Natural killer cell (primary cell): ENCODE measurements around the gene ESYT2. TPM values are rescaled to one million over a fixed set of nuclear protein-coding genes. Genes with fewer than 3 reads are reported as not detected.

ENCODE experiments used
- ATAC-seq, 3 donors: fragments of 150-1000 bp in 2 of 3; fragments of 200-7000 bp in 1 of 3; cut with Tn5 transposase; 1 replicate in 1 of 3; 2 replicates in 2 of 3; pipeline ENCODE4 v1.10.0; 2021; ENCODE audit warnings: mild to moderate bottlenecking in 2 of 3, moderate library complexity in 2 of 3
- DNase-seq, 2 donors: peaks; one replicate each; pipeline versions ENCODE4 v3.0.0 to v3.0.0-alpha.2; 2013 to 2021; ENCODE audit warnings: mixed read lengths in 1 of 2
- H3K27ac ChIP-seq: one replicate; pipeline ENCODE4 v1.5.1; 2013; ENCODE audit warnings: mild to moderate bottlenecking, low read length
- H3K27me3 ChIP-seq: one replicate; pipeline ENCODE4 v1.6.1; 2013; ENCODE audit warnings: low read length; ENCODE audit not compliant: control insufficient read depth, insufficient read depth
- H3K36me3 ChIP-seq: one replicate; pipeline ENCODE4 v1.6.1; 2013; ENCODE audit warnings: low read length; ENCODE audit not compliant: control insufficient read depth, insufficient read depth
- H3K4me1 ChIP-seq: one replicate; pipeline ENCODE4 v1.6.1; 2013; ENCODE audit warnings: low read length; ENCODE audit not compliant: control insufficient read depth, insufficient read depth
- H3K4me3 ChIP-seq: one replicate; pipeline ENCODE4 v1.5.1; 2013; ENCODE audit warnings: low read length
- H3K9me3 ChIP-seq: one replicate; pipeline ENCODE4 v1.6.1; 2013; ENCODE audit warnings: low read length; ENCODE audit not compliant: control insufficient read depth, insufficient read depth
- H3K27ac Mint-ChIP-seq, 2 donors: one replicate each; pipeline ENCODE4 v1.8.0; 2022; ENCODE audit warnings: mild to moderate bottlenecking in 2 of 2, mixed read lengths in 2 of 2, moderate library complexity in 1 of 2
- H3K27me3 Mint-ChIP-seq, 2 donors: one replicate each; pipeline ENCODE4 v1.8.0; 2022; ENCODE audit warnings: low read depth in 2 of 2, mixed read lengths in 2 of 2
- H3K36me3 Mint-ChIP-seq: one replicate; pipeline ENCODE4 v1.8.0; 2022; ENCODE audit warnings: mixed read lengths
- H3K4me1 Mint-ChIP-seq, 2 donors: one replicate each; pipeline ENCODE4 v1.8.0; 2022; ENCODE audit warnings: mixed read lengths in 2 of 2
- H3K4me3 Mint-ChIP-seq: one replicate; pipeline ENCODE4 v1.8.0; 2022; ENCODE audit warnings: mild to moderate bottlenecking, moderate library complexity, mixed read lengths
- H3K9me3 Mint-ChIP-seq, 2 donors: one replicate each; pipeline ENCODE4 v1.8.0; 2022; ENCODE audit warnings: mixed read lengths in 2 of 2
- CTCF ChIP-seq: fragments of 200-600 bp; IDR thresholded peaks from one replicate; pipeline ENCODE4 v1.8.0; 2022; ENCODE audit warnings: antibody characterized with exemption
- WGBS: methylation state at CpG from one replicate; pipeline ENCODE4 v1.1.7; 2013; ENCODE audit warnings: missing lambda C conversion rate; ENCODE audit not compliant: insufficient coverage; 5-methylcytosine and 5-hydroxymethylcytosine counted together
- intact Hi-C: fragments of 100-400 bp; cut with micrococcal nuclease; formaldehyde crosslinking; loops from one replicate; pipeline ENCODE4 v1.14.2; 2022
- total RNA-seq, 4 donors: library from RNA; stranded (reverse); fragments of 120-200 nt in 1 of 4; gene quantifications; one replicate each; pipeline versions ENCODE4 v1.2.3 to v1.2.4, GENCODE V29; 2013 to 2022

ESYT2 gene
- total RNA-seq, 3 donors from 2014 or later (not counting 1 experiment from before 2014, with no cell fraction given), result 137 to 163 (median 160) TPM

GRCh38 chr7:158761945-158762344 lies 67.4 kb downstream of the ESYT2 start:
- H3K27me3 ChIP-seq, result no peaks in the 10 kb centered on the region
- H3K36me3 ChIP-seq, result peaks cover 87% of the 10 kb centered on the region
- intact Hi-C loops, result no loop called here
- Mint-ChIP-seq H3K4me1 (peaks cover 6 to 24% of the 10 kb centered on the region in 2 donors), H3K9me3 (no peaks in the 10 kb centered on the region), H3K27ac (peak overlapping the region; percentile 45 to 53), H3K36me3 (peaks cover 54% of the 10 kb centered on the region), H3K27me3 (no peaks in the 10 kb centered on the region), H3K4me3 (no peak overlapping the region)
- DNase-seq, result no peak
- WGBS, result over 99% methylated on average over 12 of the region's 12 CpGs
- ATAC-seq, result no peak
- H3K4me3 ChIP-seq, result no peak overlapping the region
- no peaks in the 10 kb centered on the region for H3K9me3 ChIP-seq
- no peak overlapping the region for H3K27ac ChIP-seq
- H3K4me1 ChIP-seq, result no peaks in the 10 kb centered on the region
- TF ChIP-seq CTCF, result no peak

- Histone ChIP-seq H3K9me3 (no peaks in the 10 kb centered on the region), H3K4me3 (no peak overlapping the region), H3K36me3 (peaks cover 86% of the 10 kb centered on the region), H3K4me1 (no peaks in the 10 kb centered on the region), H3K27ac (no peak overlapping the region), H3K27me3 (no peaks in the 10 kb centered on the region)
- Mint-ChIP-seq H3K4me3 (no peak overlapping the region), H3K27ac (peak overlapping the region; percentile 2 to 53), H3K9me3 (no peaks in the 10 kb centered on the region), H3K4me1 (peaks cover 6 to 17% of the 10 kb centered on the region in 2 donors), H3K36me3 (peaks cover 54% of the 10 kb centered on the region), H3K27me3 (no peaks in the 10 kb centered on the region)
- DNase-seq, result peak in 1 of 2 donors; percentile 57
- intact Hi-C loops, result no loop called here
- TF ChIP-seq CTCF, result no peak
- 95% methylated on average over 7 of the region's 8 CpGs for WGBS
- peak in 1 of 3 donors; percentile 29 for ATAC-seq
Observed at GRCh38 chr7:158760936-158761335, 68.4 kb downstream of the ESYT2 start.

- no peaks in the 10 kb centered on the region for H3K27me3 Mint-ChIP-seq
- no peaks in the 10 kb centered on the region for H3K4me1 ChIP-seq
- H3K27ac Mint-ChIP-seq, result peak overlapping the region; percentile 2 to 53
- no peak for TF ChIP-seq CTCF
- no peak overlapping the region for H3K4me3 Mint-ChIP-seq
- peaks cover 54% of the 10 kb centered on the region for H3K36me3 Mint-ChIP-seq
- H3K4me3 ChIP-seq, result no peak overlapping the region
- ATAC-seq, result no peak
- no CpG with 5 or more reads among the region's 3 CpGs for WGBS
- DNase-seq, result no peak
- peaks cover 6 to 17% of the 10 kb centered on the region in 2 donors for H3K4me1 Mint-ChIP-seq
- no peaks in the 10 kb centered on the region for H3K27me3 ChIP-seq
- H3K9me3 ChIP-seq, result no peaks in the 10 kb centered on the region
- H3K27ac ChIP-seq, result no peak overlapping the region
- no peaks in the 10 kb centered on the region for H3K9me3 Mint-ChIP-seq
- peaks cover 85% of the 10 kb centered on the region for H3K36me3 ChIP-seq
- intact Hi-C loops, result no loop called here
Observed at GRCh38 chr7:158760445-158760764, 68.9 kb downstream of the ESYT2 start.

GRCh38 chr7:158759749-158760444 lies 69.4 kb downstream of the ESYT2 start:
- no peak overlapping the region for H3K4me3 ChIP-seq
- H3K4me1 ChIP-seq, result no peaks in the 10 kb centered on the region
- Mint-ChIP-seq H3K27me3 (no peaks in the 10 kb centered on the region), H3K36me3 (peaks cover 53% of the 10 kb centered on the region), H3K27ac (peak overlapping the region in 1 of 2 donors; percentile 2), H3K4me1 (peaks cover 7 to 17% of the 10 kb centered on the region in 2 donors), H3K9me3 (no peaks in the 10 kb centered on the region), H3K4me3 (no peak overlapping the region)
- no peaks in the 10 kb centered on the region for H3K9me3 ChIP-seq
- intact Hi-C loops, result no loop called here
- no peak overlapping the region for H3K27ac ChIP-seq
- no peak for TF ChIP-seq CTCF
- DNase-seq (no peak), ATAC-seq (no peak)
- 95% methylated on average over 14 of the region's 14 CpGs for WGBS
- peaks cover 86% of the 10 kb centered on the region for H3K36me3 ChIP-seq
- no peaks in the 10 kb centered on the region for H3K27me3 ChIP-seq
